HepG2 (cell line): ENCODE results near the gene CXCL17. TPM values are rescaled to one million over a fixed set of nuclear protein-coding genes. Genes with fewer than 3 reads are reported as not detected.
A peak's percentile ranks its signal among the peaks of the same experiment; 100 is the strongest.

Experiments used
- ATAC-seq: fragments of 200-7000 bp; cut with Tn5 transposase; 3 replicates; pipeline ENCODE4 v1.9.1; 2020; ENCODE audit warnings: mild to moderate bottlenecking, moderate library complexity
- BruUV-seq: library from RNA; stranded (reverse); fragments of 400-500 nt; replicated peaks from 2 replicates; lab custom pipeline; 2021; lab: Mats Ljungman, UMichigan
- CTCF ChIA-PET: fragments of 300-600 bp; formaldehyde crosslinking; extraction: SDS; loops from one replicate; lab custom pipeline; 2021; ENCODE audit warnings: low total read pairs, inconsistent platforms, low intra/inter-chr PET ratio; lab: Yijun Ruan, JAX
- POLR2A ChIA-PET: fragments of 350-600 bp; sonication (Branson Sonifier 250); formaldehyde crosslinking; loops from one replicate; lab custom pipeline; 2020; ENCODE audit warnings: antibody characterized with exemption, inconsistent platforms; lab: Yijun Ruan, JAX
- DNase-seq: peaks from one replicate; pipeline ENCODE4 v3.0.0-alpha.2; 2015; ENCODE audit warnings: low spot score
- FAIRE-seq: peaks from 3 replicates; lab custom pipeline; 2011; peaks lifted over from hg19 to GRCh38; lab: Jason Lieb, UNC
- H2AFZ ChIP-seq: one replicate; pipeline ENCODE4 v1.6.1; 2011; ENCODE audit warnings: low read length, inconsistent platforms
- H3K27ac ChIP-seq: fragments of 300-600 bp; 3 replicates; pipeline ENCODE4 v1.8.0; 2011; ENCODE audit warnings: mixed run types, mild to moderate bottlenecking, mixed read lengths, low read length, inconsistent platforms; ENCODE audit not compliant: insufficient read depth; ENCODE audit errors: extremely low read length
- H3K27me3 ChIP-seq, 2 experiments: fragments of 200-600 bp in 1 of 2; 2 replicates in 1 of 2; 3 replicates in 1 of 2; pipeline versions ENCODE4 v1.6.0 to v1.8.0; 2011; ENCODE audit warnings: low read length in 2 of 2, mild to moderate bottlenecking in 2 of 2, moderate library complexity in 2 of 2, inconsistent platforms in 1 of 2; ENCODE audit not compliant: insufficient read depth in 2 of 2, control insufficient read depth in 1 of 2
- H3K36me3 ChIP-seq, 2 experiments: fragments of 200-600 bp in 1 of 2; replicated peaks in 1 of 2; 2 replicates in 1 of 2; 3 replicates in 1 of 2; pipeline versions ENCODE4 v1.5.1 to v1.8.0; 2011; ENCODE audit warnings: low read length in 2 of 2, inconsistent platforms in 1 of 2; ENCODE audit not compliant: insufficient read depth in 2 of 2, control insufficient read depth in 1 of 2
- H3K4me1 ChIP-seq: 2 replicates; pipeline ENCODE4 v1.5.1; 2012; ENCODE audit warnings: low read length, inconsistent platforms; ENCODE audit not compliant: insufficient read depth
- H3K4me2 ChIP-seq: 2 replicates; pipeline ENCODE4 v1.6.0; 2011; ENCODE audit warnings: low read depth, low read length, inconsistent platforms
- H3K4me3 ChIP-seq, 3 experiments: fragments of 200-600 bp in 1 of 3; sonication (generic), shearing (Covaris generic) in 1 of 3; replicated peaks in 1 of 3; 2 replicates each; pipeline ENCODE4 v1.5.1; 2011 to 2016; ENCODE audit warnings: low read length in 3 of 3, inconsistent platforms in 2 of 3, low read depth in 2 of 3, mild to moderate bottlenecking in 2 of 3, control low read depth in 1 of 3, mixed read lengths in 1 of 3; ENCODE audit not compliant: insufficient read depth in 1 of 3
- H3K79me2 ChIP-seq: one replicate; pipeline ENCODE4 v1.6.1; 2011; ENCODE audit warnings: low read length, inconsistent platforms; ENCODE audit not compliant: insufficient read depth
- H3K9ac ChIP-seq: 2 replicates; pipeline ENCODE4 v1.6.0; 2011; ENCODE audit warnings: mild to moderate bottlenecking, low read depth, low read length, inconsistent platforms; ENCODE audit not compliant: insufficient read depth
- H3K9me3 ChIP-seq: 2 replicates; pipeline ENCODE4 v1.5.1; 2012; ENCODE audit warnings: mild to moderate bottlenecking, low read length
- H4K20me1 ChIP-seq: 2 replicates; pipeline ENCODE4 v1.6.0; 2011; ENCODE audit warnings: inconsistent platforms, mild to moderate bottlenecking, low read length, moderate library complexity; ENCODE audit not compliant: insufficient read depth
- ARNT ChIP-seq: fragments of 450-650 bp; IDR thresholded peaks from 2 replicates; pipeline ENCODE4 v1.6.1; 2017
- CREB1 ChIP-seq, 2 experiments: fragments of 450-650 bp in 1 of 2; IDR thresholded peaks; 2 replicates each; pipeline ENCODE4 v1.6.1; 2016 to 2017; ENCODE audit warnings: control low read depth in 1 of 2, mild to moderate bottlenecking in 1 of 2, missing compliant biosample characterization in 1 of 2, missing genetic modification characterization in 1 of 2
- HOXA5 ChIP-seq: sonication (generic); formaldehyde crosslinking; IDR thresholded peaks from 2 replicates; pipeline ENCODE4 v1.4.0; 2020; ENCODE audit warnings: missing genetic modification reagents
- JARID2 ChIP-seq: sonication (generic); formaldehyde crosslinking; IDR thresholded peaks from 2 replicates; pipeline ENCODE4 v1.8.1; 2023; ENCODE audit warnings: missing genetic modification reagents, inconsistent platforms; ENCODE audit not compliant: insufficient replicate concordance
- MBD4 ChIP-seq: IDR thresholded peaks from 2 replicates; pipeline ENCODE4 v1.6.1; 2012; ENCODE audit warnings: low read length, inconsistent platforms, borderline replicate concordance
- TMF1 ChIP-seq: sonication (generic); formaldehyde crosslinking; IDR thresholded peaks from 2 replicates; pipeline ENCODE4 v1.8.1; 2022; ENCODE audit warnings: low read depth, missing genetic modification reagents
- ZFP82 ChIP-seq: sonication (generic); formaldehyde crosslinking; IDR thresholded peaks from 2 replicates; pipeline ENCODE4 v1.5.1; 2020; ENCODE audit warnings: mild to moderate bottlenecking, missing genetic modification reagents, borderline replicate concordance
- ZKSCAN1 ChIP-seq: fragments of 150-350 bp; IDR thresholded peaks from 2 replicates; pipeline ENCODE4 v1.6.1; 2014; ENCODE audit warnings: low read length
- ZNF124 ChIP-seq: sonication (generic); formaldehyde crosslinking; IDR thresholded peaks from 2 replicates; pipeline ENCODE4 v1.4.0; 2020; ENCODE audit warnings: missing genetic modification reagents
- ZNF207 ChIP-seq: fragments of 450-650 bp; IDR thresholded peaks from 2 replicates; pipeline ENCODE4 v1.6.1; 2016; ENCODE audit warnings: antibody characterized with exemption, borderline replicate concordance
- ZNF556 ChIP-seq: sonication (generic); formaldehyde crosslinking; IDR thresholded peaks from 2 replicates; pipeline ENCODE4 v1.4.0; 2020; ENCODE audit warnings: mild to moderate bottlenecking, missing genetic modification reagents, borderline replicate concordance
- ZNF564 ChIP-seq: sonication (generic); formaldehyde crosslinking; IDR thresholded peaks from 2 replicates; pipeline ENCODE4 v1.8.1; 2023; ENCODE audit warnings: mild to moderate bottlenecking, missing genetic modification reagents
- whole genome bisulfite sequencing: methylation state at CpG from one replicate; pipeline ENCODE4 v1.1.6; 2017; ENCODE audit warnings: low lambda C conversion rate; 5-methylcytosine and 5-hydroxymethylcytosine counted together
- in situ Hi-C: cut with HindIII; loops from 2 replicates; pipeline ENCODE4 v1.10.0; 2017; ENCODE audit warnings: low pct_unique_long_range_greater_than_20kb; ENCODE audit not compliant: extremely low pct_ligation_motif_present
- intact Hi-C: fragments of 100-400 bp; cut with micrococcal nuclease; formaldehyde crosslinking; loops from one replicate; pipeline ENCODE4 v1.10.0; 2022; ENCODE audit not compliant: unreplicated experiment
- polyA plus RNA-seq, 8 experiments: library from polyadenylated mRNA; depleted of rRNA in 3 of 8; stranded (reverse) in 7 of 8; unstranded in 1 of 8; fragments of >200 nt; fragmentation: Illumina TruSeq in 4 of 8; extraction: Trizol in 4 of 8; gene quantifications; 2 replicates each; pipeline versions ENCODE4 v1.2.1 to v1.2.3, GENCODE V29; 2011 to 2016; ENCODE audit warnings: low read depth in 4 of 8, missing spikeins in 1 of 8, mixed read lengths in 1 of 8; ENCODE audit not compliant: insufficient read depth in 1 of 8
- total RNA-seq, 5 experiments: library from RNA; depleted of rRNA; stranded (reverse); fragments of >200 nt; fragmentation: Illumina TruSeq; extraction: Trizol; gene quantifications; 2 replicates each; pipeline ENCODE4 v1.2.3, GENCODE V29; 2016; ENCODE audit warnings: low read depth in 1 of 5
- TF ChIP-seq, protein P1 (sequence below): sonication (generic); formaldehyde crosslinking; IDR thresholded peaks from 2 replicates; pipeline ENCODE4 v1.5.0; 2020; ENCODE audit warnings: mild to moderate bottlenecking, missing genetic modification reagents
- TF ChIP-seq, protein P2 (sequence below): sonication (generic); formaldehyde crosslinking; IDR thresholded peaks from 2 replicates; pipeline ENCODE4 v1.5.0; 2020; ENCODE audit warnings: missing genetic modification reagents

CXCL17 gene
- total and polyA plus RNA-seq, 2 of the 13 experiments (the other 11 are each of a cell fraction or from before 2014, with no cell fraction given): 0.12 TPM; not detected in 1

DNA sequence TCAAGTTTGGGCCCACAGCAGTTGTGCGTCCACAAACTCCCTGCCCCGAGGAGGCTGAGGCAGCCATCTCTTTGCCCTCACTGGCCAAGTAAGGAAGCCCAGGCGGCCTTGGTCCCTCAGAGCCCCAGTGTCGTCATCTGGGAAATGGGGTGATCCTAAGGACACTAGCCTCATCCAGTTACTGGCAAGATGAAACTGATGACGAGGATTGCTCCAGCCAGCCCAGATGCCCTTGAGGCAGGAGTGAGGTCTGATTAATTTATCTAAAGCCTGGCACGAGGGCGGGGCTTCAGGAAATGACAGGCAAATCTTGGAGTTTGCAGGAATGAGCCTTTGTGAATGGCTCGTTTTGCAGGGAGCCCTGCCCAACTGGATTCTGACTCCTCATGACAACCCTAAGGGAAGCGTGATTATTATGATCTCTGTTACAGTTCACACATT, 21.1 kb downstream of the CXCL17 start:
- POLR2A ChIA-PET: interaction anchor here (2.6 kb wide), 1 partner anchor 12 kb away, joined by 13 read pairs; no protein-coding TSS in a partner anchor
- TF ChIP-seq ZNF207: no peak
- no peak for TF ChIP-seq MBD4
- TF ChIP-seq ZNF556 (CRISPR knock-in tag): no peak
- TF ChIP-seq ZNF124 (CRISPR knock-in tag): no peak
- TF ChIP-seq ZFP82 (CRISPR knock-in tag): no peak
- peak; percentile 18; the same call in 1 of the 2 replicates for TF ChIP-seq CREB1 (IDR thresholded peaks at IDR 0.05)
- TF ChIP-seq CREB1 (CRISPR knock-in tag; IDR thresholded peaks at IDR 0.05): no peak
- Histone ChIP-seq H4K20me1 (no peaks in the 10 kb centered on the region), H3K36me3 (no peaks in the 10 kb centered on the region), H3K79me2 (no peaks in the 10 kb centered on the region), H3K4me3 (no peak overlapping the region), H3K4me1 (peaks cover 60% of the 10 kb centered on the region), H3K27me3 (peaks cover 4 to 31% of the 10 kb centered on the region in 2 experiments), H3K4me2 (no peak overlapping the region), H2AFZ (no peak overlapping the region), H3K9ac (no peak overlapping the region), H3K27ac (no peak overlapping the region), H3K9me3 (no peaks in the 10 kb centered on the region)
- FAIRE-seq (no peak), DNase-seq (no peak), ATAC-seq (no peak)
- CTCF ChIA-PET: interaction anchor here (2.3 kb wide), 1 partner anchor 107 kb away, joined by 13 read pairs; the partner anchor contains the start of gene CEACAM1
- in situ Hi-C loops (no loop called here), intact Hi-C loops (no loop called here)
- no TSS peak for BruUV-seq
- whole genome bisulfite sequencing: 38% methylated on average over 9 of the region's 9 CpGs

DNA sequence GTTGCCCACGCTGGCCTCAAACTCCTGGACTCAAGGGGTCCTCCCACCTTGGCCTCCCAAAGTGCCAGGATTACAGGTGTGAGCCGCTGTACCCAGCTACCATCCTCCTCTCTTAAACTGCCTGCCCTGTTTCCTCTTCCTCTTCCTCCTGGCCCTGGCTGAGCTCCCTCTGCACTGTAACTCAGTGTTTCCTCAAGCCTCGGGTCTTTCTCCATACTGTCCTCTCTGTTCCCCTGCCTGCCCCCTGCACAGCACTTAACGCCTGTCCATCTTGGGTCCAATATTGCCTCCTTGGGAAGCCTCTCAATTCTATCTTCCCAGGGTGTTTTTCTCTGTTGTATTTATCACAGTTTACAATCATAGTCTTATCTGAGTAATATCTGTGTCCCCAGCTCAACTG, 21.6 kb downstream of the CXCL17 start:
- FAIRE-seq (no peak), ATAC-seq (no peak), DNase-seq (no peak)
- ChIA-PET CTCF (interaction anchor here (1.5 to 2.3 kb wide), 3 partner anchors 13 to 108 kb away, joined by 4 to 38 read pairs (median 13); partner anchors contain the start of gene CEACAM1), POLR2A (interaction anchor here (2.6 kb wide), 1 partner anchor 12 kb away, joined by 13 read pairs; no protein-coding TSS in a partner anchor)
- no peak overlapping the region for H3K27ac ChIP-seq
- no TSS peak for BruUV-seq
- peaks cover 55% of the 10 kb centered on the region for H3K4me1 ChIP-seq
- TF ChIP-seq ZKSCAN1 (no peak), HOXA5 (CRISPR knock-in tag) (no peak), JARID2 (no peak), ARNT (no peak), ZNF564 (CRISPR knock-in tag) (no peak), TMF1 (no peak)
- TF ChIP-seq, protein P1, sequence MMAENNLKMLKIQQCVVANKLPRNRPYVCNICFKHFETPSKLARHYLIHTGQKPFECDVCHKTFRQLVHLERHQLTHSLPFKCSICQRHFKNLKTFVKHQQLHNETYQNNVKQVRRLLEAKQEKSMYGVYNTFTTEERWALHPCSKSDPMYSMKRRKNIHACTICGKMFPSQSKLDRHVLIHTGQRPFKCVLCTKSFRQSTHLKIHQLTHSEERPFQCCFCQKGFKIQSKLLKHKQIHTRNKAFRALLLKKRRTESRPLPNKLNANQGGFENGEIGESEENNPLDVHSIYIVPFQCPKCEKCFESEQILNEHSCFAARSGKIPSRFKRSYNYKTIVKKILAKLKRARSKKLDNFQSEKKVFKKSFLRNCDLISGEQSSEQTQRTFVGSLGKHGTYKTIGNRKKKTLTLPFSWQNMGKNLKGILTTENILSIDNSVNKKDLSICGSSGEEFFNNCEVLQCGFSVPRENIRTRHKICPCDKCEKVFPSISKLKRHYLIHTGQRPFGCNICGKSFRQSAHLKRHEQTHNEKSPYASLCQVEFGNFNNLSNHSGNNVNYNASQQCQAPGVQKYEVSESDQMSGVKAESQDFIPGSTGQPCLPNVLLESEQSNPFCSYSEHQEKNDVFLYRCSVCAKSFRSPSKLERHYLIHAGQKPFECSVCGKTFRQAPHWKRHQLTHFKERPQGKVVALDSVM: peak; percentile 5; the same call in 1 of the 2 replicates
- TF ChIP-seq, protein P2, sequence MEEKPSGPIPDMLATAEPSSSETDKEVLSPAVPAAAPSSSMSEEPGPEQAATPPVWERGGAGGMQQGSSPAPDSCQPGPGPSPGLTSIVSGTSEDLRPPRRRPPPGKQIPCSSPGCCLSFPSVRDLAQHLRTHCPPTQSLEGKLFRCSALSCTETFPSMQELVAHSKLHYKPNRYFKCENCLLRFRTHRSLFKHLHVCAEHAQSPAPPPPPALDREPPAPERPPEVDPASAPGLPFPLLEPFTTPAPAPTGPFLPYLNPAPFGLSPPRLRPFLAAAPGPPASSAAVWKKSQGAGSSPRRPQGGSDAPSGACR (CRISPR knock-in tag): no peak
- no peak overlapping the region for H3K9ac ChIP-seq
- no peak overlapping the region for H2AFZ ChIP-seq
- H3K27me3 ChIP-seq: peaks cover 4 to 31% of the 10 kb centered on the region in 2 experiments
- H3K9me3 ChIP-seq: no peaks in the 10 kb centered on the region
- intact Hi-C loops (no loop called here), in situ Hi-C loops (no loop called here)
- no peak overlapping the region for H3K4me3 ChIP-seq
- 52% methylated on average over 4 of the region's 4 CpGs for WGBS
- no peaks in the 10 kb centered on the region for H3K79me2 ChIP-seq
- no peak overlapping the region for H3K4me2 ChIP-seq
- no peaks in the 10 kb centered on the region for H3K36me3 ChIP-seq
- no peaks in the 10 kb centered on the region for H4K20me1 ChIP-seq
